Measurements from ENCODE around the gene RPF1. TPM values are rescaled to one million over a fixed set of nuclear protein-coding genes. Genes with fewer than 3 reads are reported as not detected.

Gene RPF1
- total RNA-seq, 1 donor from 2014 or later, result 18.4 TPM

- DNase-seq (ENCODE audit: low spot score), result no peak
- Mint-ChIP-seq H3K4me3 (ENCODE audit: unreplicated experiment) (no peak overlapping the region), H3K36me3 (ENCODE audit: low read depth, unreplicated experiment) (no peaks in the 10 kb centered on the region), H3K4me1 (ENCODE audit: unreplicated experiment) (no peaks in the 10 kb centered on the region), H3K27ac (ENCODE audit: unreplicated experiment) (no peak overlapping the region), H3K27me3 (ENCODE audit: unreplicated experiment) (no peaks in the 10 kb centered on the region), H3K9me3 (ENCODE audit: unreplicated experiment) (no peaks in the 10 kb centered on the region)
- TF ChIP-seq CTCF (IDR thresholded peaks at IDR 0.05; ENCODE audit: unreplicated experiment), result no peak
These were observed 28.2 kb upstream of the RPF1 start for GRCh38 chr1:84450910-84451309.

GRCh38 chr1:84452436-84452835, 26.6 kb upstream of the RPF1 start:
- no peak overlapping the region for H3K27ac Mint-ChIP-seq (ENCODE audit: unreplicated experiment)
- DNase-seq (ENCODE audit: low spot score), result no peak
- no peaks in the 10 kb centered on the region for H3K27me3 Mint-ChIP-seq (ENCODE audit: unreplicated experiment)
- H3K9me3 Mint-ChIP-seq (ENCODE audit: unreplicated experiment), result no peaks in the 10 kb centered on the region
- no peaks in the 10 kb centered on the region for H3K4me1 Mint-ChIP-seq (ENCODE audit: unreplicated experiment)
- H3K4me3 Mint-ChIP-seq (ENCODE audit: unreplicated experiment), result no peak overlapping the region
- TF ChIP-seq CTCF (IDR thresholded peaks at IDR 0.05; ENCODE audit: unreplicated experiment), result no peak
- no peaks in the 10 kb centered on the region for H3K36me3 Mint-ChIP-seq (ENCODE audit: low read depth, unreplicated experiment)

GRCh38 chr1:84462118-84462517, 16.9 kb upstream of the RPF1 start:
- Mint-ChIP-seq H3K27me3 (ENCODE audit: unreplicated experiment) (no peaks in the 10 kb centered on the region), H3K9me3 (ENCODE audit: unreplicated experiment) (no peaks in the 10 kb centered on the region), H3K27ac (ENCODE audit: unreplicated experiment) (no peak overlapping the region), H3K4me3 (ENCODE audit: unreplicated experiment) (no peak overlapping the region), H3K4me1 (ENCODE audit: unreplicated experiment) (no peaks in the 10 kb centered on the region), H3K36me3 (ENCODE audit: low read depth, unreplicated experiment) (no peaks in the 10 kb centered on the region)
- DNase-seq (ENCODE audit: low spot score), result no peak
- TF ChIP-seq CTCF (IDR thresholded peaks at IDR 0.05; ENCODE audit: unreplicated experiment), result no peak

GRCh38 chr1:84467298-84467697, 11.8 kb upstream of the RPF1 start:
- Mint-ChIP-seq H3K36me3 (ENCODE audit: low read depth, unreplicated experiment) (no peaks in the 10 kb centered on the region), H3K27ac (ENCODE audit: unreplicated experiment) (no peak overlapping the region), H3K27me3 (ENCODE audit: unreplicated experiment) (no peaks in the 10 kb centered on the region), H3K4me1 (ENCODE audit: unreplicated experiment) (no peaks in the 10 kb centered on the region), H3K4me3 (ENCODE audit: unreplicated experiment) (no peak overlapping the region), H3K9me3 (ENCODE audit: unreplicated experiment) (no peaks in the 10 kb centered on the region)
- TF ChIP-seq CTCF (IDR thresholded peaks at IDR 0.05; ENCODE audit: unreplicated experiment), result no peak
- DNase-seq (ENCODE audit: low spot score), result no peak

- H3K36me3 Mint-ChIP-seq (ENCODE audit: low read depth, unreplicated experiment), result peaks cover 6% of the 10 kb centered on the region
- DNase-seq (ENCODE audit: low spot score), result no peak
- peaks cover 5% of the 10 kb centered on the region for H3K27me3 Mint-ChIP-seq (ENCODE audit: unreplicated experiment)
- H3K4me3 Mint-ChIP-seq (ENCODE audit: unreplicated experiment), result no peak overlapping the region
- TF ChIP-seq CTCF (IDR thresholded peaks at IDR 0.05; ENCODE audit: unreplicated experiment), result no peak
- H3K4me1 Mint-ChIP-seq (ENCODE audit: unreplicated experiment), result peaks cover 5% of the 10 kb centered on the region
- no peak overlapping the region for H3K27ac Mint-ChIP-seq (ENCODE audit: unreplicated experiment)
- H3K9me3 Mint-ChIP-seq (ENCODE audit: unreplicated experiment), result no peaks in the 10 kb centered on the region
These were observed 2.8 kb upstream of the RPF1 start for GRCh38 chr1:84476225-84476624.
